Lung (tissue), 12 donors: Measurements from ENCODE around the gene PPIP5K1. TPM values are rescaled to one million over a fixed set of nuclear protein-coding genes. Genes with fewer than 3 reads are reported as not detected.

Experiments used
- ATAC-seq: fragments of 200-7000 bp; cut with Tn5 transposase; one replicate; pipeline ENCODE4 v1.9.1; 2020; ENCODE audit warnings: moderate number of reproducible peaks; ENCODE audit not compliant: insufficient read depth, low FRiP score
- DNase-seq, 3 donors: peaks; one replicate each; pipeline ENCODE4 v3.0.0-alpha.2; 2013 to 2017
- H3K27ac ChIP-seq, 2 donors: one replicate each; pipeline ENCODE4 v1.5.1; 2013; ENCODE audit warnings: mild to moderate bottlenecking in 2 of 2, moderate library complexity in 2 of 2, control low read depth in 1 of 2, inconsistent platforms in 1 of 2, low read depth in 1 of 2, low read length in 1 of 2
- H3K27me3 ChIP-seq, 3 donors: one replicate each; pipeline ENCODE4 v1.5.1; 2013; ENCODE audit warnings: low read length in 2 of 3; ENCODE audit not compliant: control insufficient read depth in 3 of 3, insufficient read depth in 3 of 3
- H3K36me3 ChIP-seq, 4 donors: one replicate each; pipeline ENCODE4 v1.5.1; 2013; ENCODE audit warnings: low read length in 4 of 4, mild to moderate bottlenecking in 1 of 4, moderate library complexity in 1 of 4; ENCODE audit not compliant: control insufficient read depth in 4 of 4, insufficient read depth in 4 of 4
- H3K4me1 ChIP-seq, 5 donors: one replicate each; pipeline ENCODE4 v1.5.1; 2013; ENCODE audit warnings: low read length in 5 of 5, mild to moderate bottlenecking in 2 of 5, moderate library complexity in 1 of 5; ENCODE audit not compliant: control insufficient read depth in 5 of 5, insufficient read depth in 5 of 5
- H3K4me3 ChIP-seq: one replicate; pipeline ENCODE4 v1.5.1; 2013; ENCODE audit warnings: mild to moderate bottlenecking, control low read depth, moderate library complexity
- H3K9ac ChIP-seq, 2 donors: one replicate each; pipeline ENCODE4 v1.5.1; 2013; ENCODE audit warnings: low read length in 2 of 2, control low read depth in 1 of 2; ENCODE audit not compliant: insufficient read depth in 1 of 2
- H3K9me3 ChIP-seq, 4 donors: one replicate each; pipeline ENCODE4 v1.5.1; 2013; ENCODE audit warnings: low read length in 3 of 4, mild to moderate bottlenecking in 1 of 4, moderate library complexity in 1 of 4; ENCODE audit not compliant: control insufficient read depth in 4 of 4, insufficient read depth in 3 of 4
- CTCF ChIP-seq: IDR thresholded peaks from 2 replicates; pipeline ENCODE4 v1.5.1; 2012; ENCODE audit warnings: mild to moderate bottlenecking; ENCODE audit errors: control extremely low read depth, extremely low read depth
- WGBS, 2 donors: extraction: QIAGEN DNeasy Blood & Tissue Kit; methylation state at CpG; one replicate each; pipeline ENCODE4 v1.1.7; 2013; 5-methylcytosine and 5-hydroxymethylcytosine counted together
- polyA plus RNA-seq, 2 donors: library from polyadenylated mRNA; stranded (reverse); fragments of 200-250 nt; gene quantifications; one replicate each; pipeline ENCODE4 v1.2.1, GENCODE V29; 2013
- total RNA-seq, 2 donors: library from RNA; depleted of rRNA in 1 of 2; stranded (reverse); fragments of >200 nt in 1 of 2; gene quantifications; one replicate each; pipeline ENCODE4 v1.2.1, GENCODE V29; 2014 to 2021
- donor health status: control.
- donor health status: control.
- donor health status: Bipolar disorder and iron deficiency.
- donor health status: healthy.
- donor health status: DM: yes; HTN: yes; CAD: no.

PPIP5K1 gene
- total and polyA plus RNA-seq, 4 donors: 8.0 to 40.2 (median 16.4) TPM

GRCh38 chr15:43525131-43525530 is 64.9 kb downstream of the PPIP5K1 start:
- peaks cover 0 to 6% (median 1%) of the 10 kb centered on the region in 4 donors for H3K9me3 ChIP-seq
- peaks cover 0 to 40% (median 10%) of the 10 kb centered on the region in 4 donors for H3K36me3 ChIP-seq
- H3K4me3 ChIP-seq: no peak overlapping the region
- H3K9ac ChIP-seq: no peak overlapping the region
- H3K27me3 ChIP-seq: no peaks in the 10 kb centered on the region
- no peak for DNase-seq
- TF ChIP-seq CTCF: no peak
- no peaks in the 10 kb centered on the region for H3K4me1 ChIP-seq
- ATAC-seq: no peak
- 86 to 94% methylated on average over 4 of the region's 4 CpGs for WGBS, 2 donors
- no peak overlapping the region for H3K27ac ChIP-seq

DNA sequence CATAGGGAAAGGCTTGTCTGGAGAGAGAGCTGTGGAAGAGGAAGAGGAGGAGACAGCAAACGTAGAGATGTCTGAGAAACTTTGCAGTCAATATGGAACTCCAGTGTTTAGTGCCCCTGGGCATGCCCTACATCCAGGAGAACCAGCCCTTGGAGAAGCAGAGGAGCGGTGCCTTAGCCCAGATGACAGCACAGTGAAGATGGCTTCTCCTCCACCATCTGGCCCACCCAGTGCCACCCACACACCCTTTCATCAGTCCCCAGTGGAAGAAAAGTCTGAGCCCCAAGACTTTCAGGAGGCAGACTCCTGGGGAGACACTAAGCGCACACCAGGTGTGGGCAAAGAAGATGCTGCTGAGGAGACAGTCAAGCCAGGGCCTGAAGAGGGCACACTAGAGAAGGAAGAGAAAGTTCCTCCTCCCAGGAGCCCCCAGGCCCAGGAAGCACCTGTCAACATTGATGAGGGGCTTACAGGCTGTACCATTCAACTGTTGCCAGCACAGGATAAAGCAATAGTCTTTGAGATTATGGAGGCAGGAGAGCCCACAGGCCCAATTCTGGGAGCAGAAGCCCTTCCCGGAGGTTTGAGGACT is 65.7 kb downstream of the PPIP5K1 start:
- H3K4me3 ChIP-seq: no peak overlapping the region
- DNase-seq (no peak), ATAC-seq (no peak)
- H3K9ac ChIP-seq: no peak overlapping the region
- no peak for TF ChIP-seq CTCF
- H3K27me3 ChIP-seq: no peaks in the 10 kb centered on the region
- no peaks in the 10 kb centered on the region for H3K4me1 ChIP-seq
- H3K27ac ChIP-seq: no peak overlapping the region
- peaks cover 0 to 6% (median 1%) of the 10 kb centered on the region in 4 donors for H3K9me3 ChIP-seq
- H3K36me3 ChIP-seq: peaks cover 0 to 40% (median 8%) of the 10 kb centered on the region in 4 donors
- WGBS, 2 donors: 85 to 88% methylated on average over 4 of the region's 4 CpGs

- WGBS, 2 donors: 86 to 96% methylated on average over 7 of the region's 7 CpGs
- peaks cover 0 to 6% (median 1%) of the 10 kb centered on the region in 4 donors for H3K9me3 ChIP-seq
- ATAC-seq (no peak), DNase-seq (no peak)
- H3K4me1 ChIP-seq: peaks cover 0 to 6% (median 0%) of the 10 kb centered on the region in 5 donors
- TF ChIP-seq CTCF: no peak
- peaks cover 0 to 40% (median 8%) of the 10 kb centered on the region in 4 donors for H3K36me3 ChIP-seq
- H3K27me3 ChIP-seq: no peaks in the 10 kb centered on the region
- H3K4me3 ChIP-seq: no peak overlapping the region
- H3K9ac ChIP-seq: no peak overlapping the region
- H3K27ac ChIP-seq: no peak overlapping the region
Observed at GRCh38 chr15:43523646-43524045, 66.4 kb downstream of the PPIP5K1 start.

DNA sequence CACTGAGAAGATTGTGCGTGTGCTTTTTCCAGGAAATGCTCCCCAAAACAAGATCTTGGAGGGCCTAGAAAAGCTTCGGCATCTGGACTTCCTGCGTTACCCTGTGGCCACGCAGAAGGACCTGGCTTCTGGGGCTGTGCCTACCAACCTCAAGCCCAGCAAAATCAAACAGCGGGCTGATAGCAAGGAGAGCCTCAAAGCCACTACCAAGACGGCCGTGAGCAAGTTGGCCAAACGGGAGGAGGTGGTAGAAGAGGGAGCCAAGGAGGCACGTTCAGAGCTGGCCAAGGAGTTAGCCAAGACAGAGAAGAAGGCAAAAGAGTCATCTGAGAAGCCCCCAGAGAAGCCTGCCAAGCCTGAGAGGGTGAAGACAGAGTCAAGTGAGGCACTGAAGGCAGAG is 67.8 kb downstream of the PPIP5K1 start:
- Histone ChIP-seq H3K27ac (no peak overlapping the region), H3K4me3 (no peak overlapping the region), H3K4me1 (peaks cover 0 to 18% (median 5%) of the 10 kb centered on the region in 5 donors), H3K27me3 (no peaks in the 10 kb centered on the region), H3K9ac (no peak overlapping the region), H3K36me3 (peaks cover 0 to 40% (median 8%) of the 10 kb centered on the region in 4 donors), H3K9me3 (peaks cover 0 to 6% (median 1%) of the 10 kb centered on the region in 4 donors)
- ATAC-seq (no peak), DNase-seq (no peak)
- TF ChIP-seq CTCF: no peak
- WGBS, 2 donors: 77 to 79% methylated on average over 9 of the region's 9 CpGs
